Cardiac fibroblast (primary cell): ENCODE data around the gene ASAP2.

Experiments
- DNase-seq, 2 donors: peaks; one replicate each; pipeline versions ENCODE4 v3.0.0 to v3.0.0-alpha.2; 2010; ENCODE audit warnings: low read depth in 2 of 2
- H3K4me3 ChIP-seq, 2 donors: replicated peaks in 1 of 2; 1 replicate in 1 of 2; 2 replicates in 1 of 2; pipeline ENCODE4 v1.5.1; 2011; ENCODE audit warnings: low read depth in 2 of 2, low read length in 2 of 2, mild to moderate bottlenecking in 2 of 2, moderate library complexity in 1 of 2
- CTCF ChIP-seq: IDR thresholded peaks from one replicate; pipeline ENCODE4 v1.5.1; 2011; ENCODE audit warnings: low read depth, mild to moderate bottlenecking, low read length, inconsistent platforms

The ASAP2 gene

GRCh38 chr2:9326975-9327374 is 120.4 kb downstream of the ASAP2 start:
- no peak overlapping the region for H3K4me3 ChIP-seq
- DNase-seq: peak; percentile 31 to 51
- no peak for TF ChIP-seq CTCF

- TF ChIP-seq CTCF: no peak
- H3K4me3 ChIP-seq: no peak overlapping the region
- DNase-seq: peak in 1 of 2 donors; percentile 46
These were observed 121.3 kb downstream of the ASAP2 start for GRCh38 chr2:9327873-9328352.

GRCh38 chr2:9328931-9329330 is 122.3 kb downstream of the ASAP2 start:
- H3K4me3 ChIP-seq: no peak overlapping the region
- peak in 1 of 2 donors; percentile 33 for DNase-seq
- no peak for TF ChIP-seq CTCF

GRCh38 chr2:9329497-9329896 is 122.9 kb downstream of the ASAP2 start:
- H3K4me3 ChIP-seq: no peak overlapping the region
- no peak for DNase-seq
- no peak for TF ChIP-seq CTCF

- TF ChIP-seq CTCF: no peak
- H3K4me3 ChIP-seq: no peak overlapping the region
- no peak for DNase-seq
These were observed 124.1 kb downstream of the ASAP2 start for GRCh38 chr2:9330612-9331270.

- no peak for TF ChIP-seq CTCF
- DNase-seq: peak; percentile 52 to 76
- no peak overlapping the region for H3K4me3 ChIP-seq
These were observed 125.1 kb downstream of the ASAP2 start for GRCh38 chr2:9331704-9332103.
